B cell (primary cell): ENCODE measurements around the gene NABP1.

Experiments used
- CTCF ChIP-seq: fragments of 200-600 bp; IDR thresholded peaks from one replicate; pipeline ENCODE4 v1.8.0; 2022; ENCODE audit warnings: antibody characterized with exemption, mild to moderate bottlenecking
- EZH2 ChIP-seq: IDR thresholded peaks from 2 replicates; pipeline ENCODE4 v1.6.1; 2012; ENCODE audit warnings: borderline replicate concordance, low read depth, mild to moderate bottlenecking, moderate library complexity, low read length; ENCODE audit not compliant: insufficient read depth, poor library complexity, severe bottlenecking

GRCh38 chr2:191697870-191698269, 19.9 kb downstream of the NABP1 start:
- TF ChIP-seq CTCF (no peak), EZH2 (no peak)
